GM11168 (cell line): ENCODE measurements around the gene NOM1.

Experiments
- in situ Hi-C: fragments of 300-500 bp; cut with MboI; formaldehyde crosslinking; loops from one replicate; pipeline ENCODE4 v1.12.0; 2022; ENCODE audit warnings: low sequenced_read_pairs; ENCODE audit not compliant: unreplicated experiment

Gene NOM1

GRCh38 chr7:157002819-157003421 lies 53.4 kb downstream of the NOM1 start:
- in situ Hi-C loops, result no loop called here

- in situ Hi-C loops, result no loop called here
Observed at GRCh38 chr7:157003445-157003755, 53.9 kb downstream of the NOM1 start.

GRCh38 chr7:157003756-157004520 lies 54.4 kb downstream of the NOM1 start:
- in situ Hi-C loops, result no loop called here

- in situ Hi-C loops, result no loop called here
Observed at GRCh38 chr7:157004521-157005455, 55.3 kb downstream of the NOM1 start.

- in situ Hi-C loops, result no loop called here
Observed at GRCh38 chr7:157005456-157006204, 56.1 kb downstream of the NOM1 start.

GRCh38 chr7:157006205-157006747 lies 56.8 kb downstream of the NOM1 start:
- in situ Hi-C loops, result no loop called here

- in situ Hi-C loops, result no loop called here
Observed at GRCh38 chr7:157006829-157007469, 57.4 kb downstream of the NOM1 start.

- in situ Hi-C loops, result no loop called here
Observed at GRCh38 chr7:157007470-157008066, 58.1 kb downstream of the NOM1 start.

- in situ Hi-C loops, result no loop called here
Observed at GRCh38 chr7:157008206-157009169, 59.0 kb downstream of the NOM1 start.

- in situ Hi-C loops, result no loop called here
Observed at GRCh38 chr7:157009170-157009777, 59.8 kb downstream of the NOM1 start.

GRCh38 chr7:157009778-157010587 lies 60.5 kb downstream of the NOM1 start:
- in situ Hi-C loops, result no loop called here

GRCh38 chr7:157010588-157011332 lies 61.2 kb downstream of the NOM1 start, which contains the start of gene MNX1:
TSS of gene MNX1 (minus strand) at chr7:157010663. CDS start at chr7:157010350, 313 bp downstream.
- in situ Hi-C loops, result no loop called here

GRCh38 chr7:157011333-157012112 lies 62.0 kb downstream of the NOM1 start:
- in situ Hi-C loops, result no loop called here

- in situ Hi-C loops, result no loop called here
Observed at GRCh38 chr7:157012113-157012547, 62.6 kb downstream of the NOM1 start.

- in situ Hi-C loops, result no loop called here
Observed at GRCh38 chr7:157013101-157013500, 63.6 kb downstream of the NOM1 start.
